NCI-H82 (cell line): ENCODE measurements around the gene RCAN1.
A peak's percentile ranks its signal among the peaks of the same experiment; 100 is the strongest.

ENCODE experiments used
- DNase-seq: peaks from one replicate; lab custom pipeline; 2025; lab: John Stamatoyannopoulos, UW

The RCAN1 gene

DNA sequence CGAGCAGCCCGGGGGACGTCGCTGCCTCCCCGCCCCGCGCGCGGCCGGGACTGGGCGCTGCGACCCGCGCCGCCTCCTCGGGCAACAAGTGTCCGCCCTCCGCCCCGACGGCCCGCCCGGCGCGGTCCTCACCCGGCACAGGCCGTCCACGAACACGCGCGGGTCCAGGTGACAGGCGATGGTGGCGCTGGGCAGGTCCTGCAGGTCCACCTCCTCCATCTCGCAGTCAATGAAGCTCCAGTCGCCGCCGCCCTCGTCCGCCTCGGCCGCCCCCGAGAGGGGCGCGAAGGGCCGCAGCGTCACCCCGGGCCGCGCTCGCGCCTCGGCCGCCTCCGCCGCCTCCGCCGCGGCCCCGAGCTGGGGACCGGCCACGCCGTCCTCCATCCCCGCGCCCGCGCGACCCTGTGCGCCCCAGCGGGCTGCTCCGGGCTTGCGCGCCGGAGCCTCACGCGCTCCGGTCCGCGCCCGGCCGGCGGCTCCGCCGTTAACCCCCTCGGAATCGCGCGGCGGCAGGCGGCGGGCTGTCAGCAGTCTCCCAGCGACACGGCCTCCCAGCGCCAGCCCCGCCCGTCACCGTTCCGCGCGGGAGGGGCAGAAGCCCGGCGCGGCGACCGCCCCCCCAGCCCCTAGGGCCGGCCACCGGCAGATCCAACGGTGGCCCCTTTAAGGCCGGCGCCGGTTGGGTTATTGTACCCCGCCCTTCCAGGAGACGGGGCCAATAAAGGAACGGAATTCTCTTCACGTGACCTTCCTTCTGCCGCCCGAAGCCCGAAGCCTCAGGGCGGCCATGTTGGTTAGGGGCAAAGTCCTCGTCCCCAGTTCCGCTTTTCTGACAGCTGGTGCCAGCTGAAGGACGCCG, at the start of gene RCAN1:
Gene RCAN1 (minus strand): TSS at position 486 of the 859 bp plus-strand sequence. CDS start 102 bp downstream, at position 384.
- peak; percentile 98 for DNase-seq

DNA sequence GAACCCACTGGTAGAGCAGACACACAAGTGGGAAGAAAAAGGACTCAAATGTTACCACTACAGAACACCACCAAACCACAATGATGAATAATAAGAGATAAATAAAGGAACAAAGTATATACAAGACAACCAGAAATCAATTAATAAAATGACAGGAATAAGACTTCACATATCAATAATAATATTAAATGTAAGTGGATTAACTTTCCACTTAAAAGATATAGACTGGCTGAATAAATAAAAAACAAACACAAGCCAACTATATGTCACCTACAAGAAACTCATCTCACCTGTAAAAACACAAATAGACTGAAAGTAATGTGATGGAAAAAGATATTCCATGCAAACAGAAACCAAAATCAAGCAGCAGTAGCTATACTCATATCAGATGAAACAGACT, 46.9 kb upstream of the RCAN1 start:
- no peak for DNase-seq

GRCh38 chr21:34653522-34653921, 38.6 kb upstream of the RCAN1 start:
- no peak for DNase-seq

DNA sequence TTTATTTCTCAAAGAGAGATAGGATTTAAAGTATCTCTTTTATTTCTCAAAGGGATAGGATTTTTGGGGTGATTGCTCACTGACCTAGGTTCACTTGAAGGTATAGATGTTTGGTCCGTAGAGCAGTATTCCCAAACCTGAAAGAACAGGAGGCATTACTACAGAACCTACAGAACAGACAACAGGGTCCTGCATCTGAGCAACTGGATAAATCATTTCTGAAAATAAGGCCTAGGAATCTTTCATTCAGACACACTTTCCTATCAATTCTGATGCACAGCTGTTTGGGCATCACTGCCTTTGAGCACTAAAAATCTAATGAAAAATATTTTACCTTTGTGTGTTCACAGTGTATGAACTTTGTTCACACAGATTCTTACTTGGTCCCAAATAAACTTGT, 36.7 kb upstream of the RCAN1 start:
- DNase-seq: no peak

DNA sequence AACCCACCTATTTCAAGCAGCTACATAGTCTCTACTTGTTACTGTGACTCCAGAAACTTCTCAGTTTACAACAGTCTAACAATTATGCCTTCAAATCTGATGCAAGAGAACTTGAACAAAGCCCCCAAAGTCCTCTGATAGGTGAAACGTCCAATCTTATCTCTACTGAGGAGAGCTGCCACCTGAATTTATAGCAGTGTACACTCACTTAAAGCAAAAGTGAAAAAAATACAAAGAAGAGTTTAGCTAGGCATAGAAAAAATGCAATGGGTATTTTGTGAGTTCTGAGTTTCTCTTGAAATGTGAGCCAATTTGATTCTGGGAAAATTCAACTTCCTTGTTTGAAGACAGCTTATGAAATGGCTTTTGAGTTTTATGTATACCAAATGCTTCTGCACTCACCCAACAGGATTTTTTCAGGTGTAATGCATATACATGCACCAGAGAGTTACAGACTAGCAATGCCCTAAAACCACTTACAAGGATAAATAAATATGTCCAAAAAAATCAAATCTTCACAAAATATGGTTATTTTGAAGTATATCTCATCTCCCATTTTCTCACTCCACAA, 36.0 kb upstream of the RCAN1 start:
- no peak for DNase-seq

GRCh38 chr21:34649400-34649799, 34.5 kb upstream of the RCAN1 start:
- DNase-seq: no peak

DNA sequence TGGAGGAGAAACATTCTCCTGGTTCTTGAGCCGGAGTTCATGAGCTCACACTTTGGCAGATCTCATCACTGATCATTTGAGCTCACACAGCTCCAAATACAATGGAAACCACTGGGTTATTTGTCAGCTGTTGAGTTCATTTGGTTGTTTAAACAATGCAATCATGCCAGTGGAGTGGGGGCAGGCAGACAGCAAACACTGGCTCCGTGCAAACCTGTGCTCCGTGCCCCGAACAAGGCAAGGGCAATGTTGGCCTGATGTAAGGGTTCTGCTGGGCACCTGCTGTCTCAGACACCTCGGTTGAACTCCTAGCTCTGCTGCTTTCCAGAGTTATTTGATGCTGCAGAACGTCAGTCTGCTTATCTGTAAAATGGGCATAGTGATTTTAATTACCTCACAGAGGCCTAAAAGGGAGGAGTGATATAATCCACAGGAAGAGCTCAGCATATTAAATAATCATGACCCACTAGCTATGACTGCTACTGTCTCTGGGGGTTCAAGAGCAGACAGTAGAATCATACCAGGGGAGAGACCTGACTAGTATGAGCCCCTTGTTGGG, 33.9 kb upstream of the RCAN1 start:
- no peak for DNase-seq

DNA sequence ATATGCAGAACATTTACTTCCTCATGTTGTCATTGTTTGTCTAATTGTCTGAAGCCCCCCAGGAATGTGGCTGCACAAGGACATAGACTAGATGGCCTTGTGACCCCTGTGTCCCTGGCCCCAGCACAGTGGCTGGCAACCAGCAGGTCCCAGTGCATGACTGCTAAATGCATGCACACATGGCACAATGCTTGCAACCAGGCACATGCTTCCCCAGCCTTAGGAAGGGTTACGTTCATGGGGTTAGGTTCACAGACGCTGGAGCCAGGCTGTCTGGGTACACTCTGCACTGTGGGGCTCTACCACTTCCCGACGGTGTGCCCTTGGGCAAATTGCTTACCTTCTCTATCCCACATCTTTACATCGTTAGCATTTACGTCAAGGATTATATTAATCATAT, 32.6 kb upstream of the RCAN1 start:
- DNase-seq: no peak

GRCh38 chr21:34644825-34645224, 29.9 kb upstream of the RCAN1 start:
- no peak for DNase-seq

DNA sequence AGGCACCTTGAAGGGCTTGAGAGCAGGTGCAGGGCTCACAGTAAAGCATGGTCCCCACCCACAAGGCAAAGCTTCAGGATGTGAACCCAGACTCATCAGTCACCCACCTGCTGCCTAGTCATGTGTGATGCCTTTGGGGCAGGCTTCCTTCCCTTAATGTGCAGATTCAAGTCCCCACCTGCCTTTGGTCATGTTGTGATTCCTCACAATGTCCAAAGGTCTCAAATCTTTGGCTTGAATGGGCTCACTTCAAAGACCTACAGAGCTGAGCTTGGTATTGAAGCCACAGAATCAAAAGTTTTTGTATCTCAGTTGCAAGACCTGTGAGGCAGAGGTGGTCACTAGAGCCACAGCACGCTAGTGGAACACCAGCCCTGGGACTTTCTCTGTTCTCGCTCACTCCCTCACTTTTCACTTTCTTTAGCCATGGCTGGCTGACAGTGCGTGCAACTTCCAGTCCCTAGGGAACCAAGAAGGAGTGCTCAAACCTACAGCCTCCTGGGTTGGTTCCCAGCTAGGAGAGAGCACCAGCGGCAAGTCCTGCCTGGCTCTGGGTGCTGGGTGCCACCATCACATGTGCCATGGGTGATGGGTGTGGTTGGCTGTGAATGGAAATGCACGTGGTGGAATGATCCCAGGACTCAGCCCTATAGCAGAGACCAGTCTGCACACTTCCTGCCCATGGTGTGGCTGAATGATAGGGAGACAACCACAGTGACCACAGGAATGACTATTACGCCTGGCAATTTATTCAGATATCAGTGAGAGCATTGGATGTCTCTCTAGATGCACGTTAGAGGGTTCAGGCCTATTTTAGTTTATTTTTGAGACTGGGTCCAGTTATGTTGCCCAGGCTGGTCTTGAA, 27.5 kb upstream of the RCAN1 start:
- DNase-seq: no peak

- DNase-seq: no peak
These were observed 25.9 kb upstream of the RCAN1 start for GRCh38 chr21:34640858-34641257.

DNA sequence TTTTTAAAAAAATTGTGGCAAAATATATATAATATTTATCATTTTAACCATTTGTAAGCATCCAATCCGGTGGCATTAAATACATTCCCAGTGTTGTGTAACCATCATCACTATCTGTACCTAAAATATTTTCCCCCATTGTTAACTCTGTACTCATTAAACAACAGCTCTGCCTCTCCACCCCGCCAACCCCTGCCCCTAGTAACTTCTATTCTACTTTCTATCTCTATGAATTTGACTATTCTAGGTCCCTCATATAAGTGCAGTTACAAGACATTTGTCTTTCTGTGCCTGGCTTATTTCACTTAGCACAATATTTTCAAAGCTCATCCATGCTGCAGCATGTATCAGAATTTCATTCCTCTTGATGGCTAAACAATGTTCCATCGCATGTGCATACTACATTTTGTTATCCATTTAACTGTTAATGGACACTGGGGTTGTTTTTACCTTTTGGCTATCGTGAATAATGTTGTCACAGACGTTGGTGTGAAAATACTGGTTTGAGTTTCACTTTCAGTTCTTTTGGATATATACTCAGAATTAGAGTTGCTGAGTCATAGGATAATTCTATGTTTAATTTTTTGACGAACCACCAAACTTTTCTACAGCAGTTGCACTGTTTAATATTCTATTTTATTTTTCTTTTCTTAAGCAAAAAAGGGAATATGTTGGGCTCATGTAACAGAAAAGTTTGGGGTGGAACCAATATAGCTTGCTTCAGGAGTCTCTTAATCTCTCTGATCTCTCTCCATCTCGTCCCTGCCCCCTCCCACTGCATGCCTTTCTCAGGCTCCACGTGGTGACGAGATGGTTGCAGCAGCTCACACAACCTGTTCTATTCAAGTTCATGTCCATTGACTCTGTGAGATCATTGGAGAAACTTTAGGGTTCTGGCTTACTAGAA, 25.2 kb upstream of the RCAN1 start:
- no peak for DNase-seq

DNA sequence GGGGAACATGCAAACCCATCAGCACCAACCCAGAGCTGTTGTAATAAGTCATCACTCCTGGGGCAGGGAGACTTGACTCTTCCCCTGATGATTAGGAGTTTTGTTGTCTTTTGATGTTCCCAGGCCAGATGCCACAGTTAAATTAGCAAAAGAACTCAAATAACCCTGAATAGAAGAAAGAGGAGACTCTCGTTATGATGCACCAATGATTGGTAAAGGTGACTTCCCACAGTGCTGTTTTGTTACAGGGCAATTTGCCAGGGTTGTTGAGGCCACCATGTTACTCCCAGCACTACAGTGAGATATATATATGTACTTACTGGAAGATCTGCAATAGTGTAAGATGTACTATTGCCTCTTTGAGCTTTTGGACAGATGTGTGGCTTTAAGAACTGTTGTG, 24.3 kb upstream of the RCAN1 start:
- DNase-seq: no peak

GRCh38 chr21:34636961-34637360, 22.0 kb upstream of the RCAN1 start:
- DNase-seq: no peak

GRCh38 chr21:34635307-34635706, 20.4 kb upstream of the RCAN1 start:
- DNase-seq: peak; percentile 46

DNA sequence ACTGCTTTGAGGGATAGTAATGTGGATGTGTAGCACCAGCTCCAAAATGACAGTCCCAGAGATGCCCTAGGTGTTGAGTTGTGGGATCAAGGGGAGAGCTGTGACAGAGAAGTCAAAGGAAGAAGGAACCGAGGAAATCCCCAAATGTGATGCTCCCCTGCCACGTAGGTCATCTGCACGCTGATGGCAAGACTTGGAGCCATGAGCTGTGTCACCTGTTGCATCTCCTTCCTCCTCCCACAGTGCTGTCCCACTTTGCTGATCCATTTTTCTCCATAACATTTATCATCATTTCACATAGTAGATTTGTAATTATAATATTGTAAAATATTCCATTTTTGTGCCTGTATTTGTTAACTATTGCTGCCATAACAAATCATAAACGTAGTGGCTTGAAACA, 17.6 kb upstream of the RCAN1 start:
- DNase-seq: no peak

GRCh38 chr21:34630536-34631143, 15.7 kb upstream of the RCAN1 start:
- DNase-seq: peak; percentile 70

DNA sequence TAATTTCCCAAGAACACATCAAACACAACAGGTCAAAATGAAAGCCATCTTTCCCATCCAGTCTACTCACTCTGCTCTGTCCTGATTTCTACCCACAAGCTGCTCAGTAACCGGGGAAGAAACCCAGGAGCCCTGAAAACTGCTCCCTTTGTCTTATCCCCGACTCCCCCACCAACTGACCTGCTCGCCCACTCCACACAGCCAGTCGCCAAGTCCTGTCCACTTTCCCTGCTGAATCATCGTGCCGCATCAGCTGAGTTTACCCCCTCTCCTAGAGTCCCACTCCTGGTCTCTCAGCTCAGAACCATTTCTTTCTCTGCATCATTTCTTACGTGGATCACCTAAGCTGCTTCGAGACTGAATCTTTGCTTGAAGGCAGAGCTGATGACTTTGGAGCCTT, 11.2 kb upstream of the RCAN1 start:
- DNase-seq: no peak

DNA sequence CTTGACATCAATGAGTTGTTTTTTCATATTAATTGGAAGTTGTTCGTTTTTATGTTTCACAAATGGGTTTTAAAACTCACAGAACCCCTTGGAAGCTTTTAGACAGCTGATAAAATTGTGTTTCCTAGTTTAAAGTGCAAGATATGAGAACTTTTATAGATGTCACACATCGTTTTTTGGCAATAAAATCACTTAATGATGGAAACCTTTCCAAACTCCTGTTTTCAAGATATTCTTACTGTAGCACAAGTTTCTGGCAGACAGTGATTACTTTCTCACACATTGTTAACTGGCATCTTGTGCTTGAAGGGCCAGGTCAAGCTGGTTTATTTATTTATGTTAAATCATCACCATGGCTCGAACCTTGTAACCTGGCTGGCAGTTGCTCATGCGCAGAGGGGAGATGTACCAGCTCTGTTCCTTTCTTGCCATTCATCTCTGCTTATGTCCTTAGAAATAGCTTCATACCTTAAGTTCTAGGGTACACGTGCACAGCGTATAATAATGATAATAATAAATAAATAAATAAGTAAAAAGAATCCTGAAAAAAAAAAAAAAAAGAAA, 10.2 kb upstream of the RCAN1 start:
- DNase-seq: no peak

DNA sequence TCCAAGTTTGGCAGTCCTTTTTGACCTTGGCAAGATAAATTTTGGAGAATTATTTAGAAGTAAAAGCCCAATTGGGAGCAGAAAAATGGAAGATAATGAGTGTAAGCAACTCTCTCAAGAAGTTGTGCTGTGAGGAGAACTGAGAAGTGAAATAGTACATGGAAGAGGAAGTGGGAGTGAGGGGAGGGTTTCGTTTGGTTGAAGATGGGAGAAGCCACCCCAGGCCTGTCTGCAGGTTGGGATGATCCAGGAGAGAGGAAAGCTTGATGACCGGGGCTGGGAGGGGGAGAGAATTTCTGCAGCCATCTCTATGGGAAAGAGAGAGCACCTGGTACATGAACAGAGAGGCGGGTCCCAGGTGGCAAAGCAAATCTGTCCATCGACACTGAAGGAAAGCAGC, 8.6 kb upstream of the RCAN1 start:
- no peak for DNase-seq
